Lower lobe of right lung (tissue), 2 donors: ENCODE measurements around the gene YTHDF1. TPM values are rescaled to one million over a fixed set of nuclear protein-coding genes. Genes with fewer than 3 reads are reported as not detected.

ENCODE experiments used
- ATAC-seq, 2 donors: fragments of 200-7000 bp; cut with Tn5 transposase; one replicate each; pipeline ENCODE4 v1.9.1; 2020 to 2022; ENCODE audit warnings: mild to moderate bottlenecking in 2 of 2, moderate library complexity in 2 of 2
- DNase-seq: peaks from one replicate; pipeline ENCODE4 v3.0.0-alpha.2; 2020
- H3K27ac ChIP-seq: fragments of 200-600 bp; one replicate; pipeline ENCODE4 v1.8.0; 2022
- H3K27me3 ChIP-seq: fragments of 200-600 bp; one replicate; pipeline ENCODE4 v1.8.0; 2022; ENCODE audit warnings: low read depth
- H3K36me3 ChIP-seq: fragments of 200-600 bp; one replicate; pipeline ENCODE4 v1.8.0; 2022; ENCODE audit warnings: mild to moderate bottlenecking
- H3K4me1 ChIP-seq: fragments of 200-600 bp; one replicate; pipeline ENCODE4 v1.8.0; 2022
- H3K4me3 ChIP-seq: fragments of 200-600 bp; one replicate; pipeline ENCODE4 v1.8.0; 2022; ENCODE audit warnings: mild to moderate bottlenecking
- H3K9me3 ChIP-seq: fragments of 200-600 bp; one replicate; pipeline ENCODE4 v1.8.0; 2022
- intact Hi-C: fragments of 100-400 bp; cut with DNase I; formaldehyde crosslinking; loops from one replicate; pipeline ENCODE4 v1.11.0; 2022
- total RNA-seq: library from RNA; stranded (reverse); fragmentation: NEBNext Ultra II Directional; extraction: Animal tissue kit (Norgen Biotek cat#: 25700); gene quantifications from one replicate; pipeline ENCODE4 v1.2.1, GENCODE V29; 2021
- TF ChIP-seq, protein P1 (sequence below): fragments of 200-600 bp; IDR thresholded peaks from one replicate; pipeline ENCODE4 v1.8.0; 2022; ENCODE audit warnings: antibody characterized with exemption, mild to moderate bottlenecking
- donor health status: DM: no; HTN: yes; CAD: no; lungs with severe emphysema.

The YTHDF1 gene
- total RNA-seq, 1 donor from 2014 or later, result 33.4 TPM

DNA sequence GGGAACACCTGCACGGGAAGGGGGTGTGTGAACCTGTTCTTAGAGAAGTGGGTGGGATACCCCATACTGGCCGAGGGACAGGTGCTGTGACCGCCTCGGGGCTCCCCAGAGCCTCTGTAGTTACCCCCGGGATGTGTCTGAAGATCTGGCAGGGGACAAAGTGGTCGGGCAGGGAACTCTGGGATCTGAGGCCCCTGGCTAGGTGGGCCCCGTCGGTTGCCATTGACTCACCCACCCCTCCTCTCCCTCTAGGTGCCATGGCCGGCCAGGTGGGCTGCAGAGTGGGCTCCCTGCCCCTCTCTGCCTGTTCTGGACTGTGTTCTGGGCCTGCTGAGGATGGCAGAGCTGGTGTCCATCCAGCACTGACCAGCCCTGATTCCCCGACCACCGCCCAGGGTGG is 24.1 kb upstream of the YTHDF1 start:
- H3K27me3 ChIP-seq, result peaks cover 43% of the 10 kb centered on the region
- ATAC-seq (no peak), DNase-seq (no peak)
- TF ChIP-seq, protein P1, sequence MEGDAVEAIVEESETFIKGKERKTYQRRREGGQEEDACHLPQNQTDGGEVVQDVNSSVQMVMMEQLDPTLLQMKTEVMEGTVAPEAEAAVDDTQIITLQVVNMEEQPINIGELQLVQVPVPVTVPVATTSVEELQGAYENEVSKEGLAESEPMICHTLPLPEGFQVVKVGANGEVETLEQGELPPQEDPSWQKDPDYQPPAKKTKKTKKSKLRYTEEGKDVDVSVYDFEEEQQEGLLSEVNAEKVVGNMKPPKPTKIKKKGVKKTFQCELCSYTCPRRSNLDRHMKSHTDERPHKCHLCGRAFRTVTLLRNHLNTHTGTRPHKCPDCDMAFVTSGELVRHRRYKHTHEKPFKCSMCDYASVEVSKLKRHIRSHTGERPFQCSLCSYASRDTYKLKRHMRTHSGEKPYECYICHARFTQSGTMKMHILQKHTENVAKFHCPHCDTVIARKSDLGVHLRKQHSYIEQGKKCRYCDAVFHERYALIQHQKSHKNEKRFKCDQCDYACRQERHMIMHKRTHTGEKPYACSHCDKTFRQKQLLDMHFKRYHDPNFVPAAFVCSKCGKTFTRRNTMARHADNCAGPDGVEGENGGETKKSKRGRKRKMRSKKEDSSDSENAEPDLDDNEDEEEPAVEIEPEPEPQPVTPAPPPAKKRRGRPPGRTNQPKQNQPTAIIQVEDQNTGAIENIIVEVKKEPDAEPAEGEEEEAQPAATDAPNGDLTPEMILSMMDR, result no peak
- no peak overlapping the region for H3K4me3 ChIP-seq
- H3K36me3 ChIP-seq, result no peaks in the 10 kb centered on the region
- H3K9me3 ChIP-seq, result no peaks in the 10 kb centered on the region
- H3K27ac ChIP-seq, result no peak overlapping the region
- no peaks in the 10 kb centered on the region for H3K4me1 ChIP-seq
- intact Hi-C loops, result no loop called here

DNA sequence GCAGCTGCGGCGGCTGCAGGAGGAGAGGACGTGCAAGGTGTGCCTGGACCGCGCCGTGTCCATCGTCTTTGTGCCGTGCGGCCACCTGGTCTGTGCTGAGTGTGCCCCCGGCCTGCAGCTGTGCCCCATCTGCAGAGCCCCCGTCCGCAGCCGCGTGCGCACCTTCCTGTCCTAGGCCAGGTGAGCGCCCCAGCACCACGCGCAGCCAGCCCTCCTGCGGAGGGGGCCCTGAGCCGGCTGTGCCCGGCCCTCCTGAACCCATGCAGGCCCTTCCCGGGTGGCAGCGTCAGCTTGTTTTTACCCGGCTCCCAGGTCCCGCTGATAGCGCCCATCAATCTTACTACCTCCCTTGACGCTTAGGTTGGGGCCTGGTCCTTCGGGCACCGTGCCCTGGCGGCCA is 23.5 kb upstream of the YTHDF1 start:
- Histone ChIP-seq H3K4me1 (no peaks in the 10 kb centered on the region), H3K36me3 (no peaks in the 10 kb centered on the region), H3K9me3 (no peaks in the 10 kb centered on the region), H3K27ac (no peak overlapping the region), H3K4me3 (no peak overlapping the region), H3K27me3 (peaks cover 43% of the 10 kb centered on the region)
- no peak for ATAC-seq
- TF ChIP-seq, protein P1, result no peak
- intact Hi-C loops, result no loop called here
- no peak for DNase-seq

GRCh38 chr20:63238514-63239125 is 22.7 kb upstream of the YTHDF1 start:
- no peak for ATAC-seq
- H3K36me3 ChIP-seq, result no peaks in the 10 kb centered on the region
- TF ChIP-seq, protein P1, result no peak
- no peaks in the 10 kb centered on the region for H3K9me3 ChIP-seq
- peaks cover 47% of the 10 kb centered on the region for H3K27me3 ChIP-seq
- no peak for DNase-seq
- no peak overlapping the region for H3K27ac ChIP-seq
- intact Hi-C loops, result no loop called here
- H3K4me3 ChIP-seq, result no peak overlapping the region
- no peaks in the 10 kb centered on the region for H3K4me1 ChIP-seq

GRCh38 chr20:63238031-63238430 is 22.1 kb upstream of the YTHDF1 start:
- H3K4me3 ChIP-seq, result no peak overlapping the region
- intact Hi-C loops, result no loop called here
- no peak for DNase-seq

DNA sequence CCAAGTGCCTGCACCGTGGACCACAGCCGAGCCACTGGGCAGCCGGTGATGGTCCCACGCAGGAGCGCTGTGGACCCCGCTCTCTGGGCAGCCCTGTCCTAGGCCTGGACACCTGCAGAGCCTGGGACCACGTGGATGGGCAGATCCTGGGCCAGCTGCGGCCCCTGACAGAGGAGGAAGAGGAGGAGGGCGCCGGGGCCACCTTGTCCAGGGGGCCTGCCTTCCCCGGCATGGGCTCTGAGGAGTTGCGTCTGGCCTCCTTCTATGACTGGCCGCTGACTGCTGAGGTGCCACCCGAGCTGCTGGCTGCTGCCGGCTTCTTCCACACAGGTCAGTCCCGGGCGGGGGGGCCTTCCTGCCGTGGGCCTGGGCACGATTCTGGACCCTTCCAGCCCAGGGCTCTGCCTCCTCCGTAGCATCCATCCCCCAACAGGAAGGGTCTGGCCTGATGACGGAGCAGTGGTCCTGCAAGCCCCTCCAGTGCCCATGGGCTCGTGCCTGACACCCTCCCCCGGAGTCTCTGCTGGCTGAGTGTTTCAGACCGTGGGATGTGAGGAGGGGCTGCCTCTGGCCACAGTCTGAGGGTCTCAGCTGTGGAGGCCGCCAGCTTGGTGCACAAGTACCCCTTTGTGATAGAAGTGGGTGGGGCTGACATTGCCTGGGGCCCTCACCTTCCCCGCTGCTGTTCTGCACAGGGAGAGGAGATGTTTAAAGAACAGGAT is 20.3 kb upstream of the YTHDF1 start:
- peaks cover 45% of the 10 kb centered on the region for H3K27me3 ChIP-seq
- H3K4me3 ChIP-seq, result no peak overlapping the region
- TF ChIP-seq, protein P1, result no peak
- no peaks in the 10 kb centered on the region for H3K36me3 ChIP-seq
- H3K4me1 ChIP-seq, result no peaks in the 10 kb centered on the region
- DNase-seq, result no peak
- intact Hi-C loops, result no loop called here
- no peak for ATAC-seq
- H3K9me3 ChIP-seq, result no peaks in the 10 kb centered on the region
- H3K27ac ChIP-seq, result no peak overlapping the region

More at GRCh38 chr20:63238031-63238430, 22.1 kb upstream of the YTHDF1 start:
- Histone ChIP-seq H3K4me1 (no peaks in the 10 kb centered on the region), H3K9me3 (no peaks in the 10 kb centered on the region), H3K27ac (no peak overlapping the region), H3K27me3 (peaks cover 48% of the 10 kb centered on the region), H3K36me3 (no peaks in the 10 kb centered on the region)
- no peak for ATAC-seq
- TF ChIP-seq, protein P1, result no peak
